Neutrophil (primary cell): ENCODE data around the gene UGGT2.
"Not testable (repeated sequence)": the region's sequence is repeated elsewhere in the genome, so short reads cannot be mapped to it uniquely, and the experiment has no call there.

Source experiments
- H3K27ac ChIP-seq: fragments of 200-600 bp; sonication (generic); 2 replicates; pipeline ENCODE4 v1.5.1; 2016; ENCODE audit warnings: mild to moderate bottlenecking, moderate library complexity
- H3K27me3 ChIP-seq: fragments of 200-600 bp; sonication (generic); 2 replicates; pipeline ENCODE4 v1.6.0; 2016; ENCODE audit warnings: mild to moderate bottlenecking
- H3K36me3 ChIP-seq: fragments of 200-600 bp; sonication (generic); 2 replicates; pipeline ENCODE4 v1.5.1; 2017
- H3K4me1 ChIP-seq, 2 experiments: fragments of 200-600 bp in 1 of 2; sonication (generic) in 1 of 2; 1 replicate in 1 of 2; 2 replicates in 1 of 2; pipeline versions ENCODE4 v1.5.1 to v1.6.1; 2013 to 2016; ENCODE audit warnings: low read depth in 1 of 2, low read length in 1 of 2, mild to moderate bottlenecking in 1 of 2, moderate library complexity in 1 of 2; ENCODE audit not compliant: control insufficient read depth in 1 of 2, insufficient read depth in 1 of 2
- H3K4me3 ChIP-seq, 2 experiments: fragments of 200-600 bp in 1 of 2; sonication (generic) in 1 of 2; 1 replicate in 1 of 2; 2 replicates in 1 of 2; pipeline ENCODE4 v1.5.1; 2013 to 2016; ENCODE audit warnings: low read depth in 1 of 2, low read length in 1 of 2, mild to moderate bottlenecking in 1 of 2, moderate library complexity in 1 of 2
- H3K9me3 ChIP-seq: fragments of 200-600 bp; sonication (generic); 2 replicates; pipeline ENCODE4 v1.5.1; 2016
- TF ChIP-seq, protein P1 (sequence below): fragments of 200-600 bp; sonication (generic); IDR thresholded peaks from 2 replicates; pipeline ENCODE4 v1.5.1; 2016; ENCODE audit warnings: antibody characterized with exemption

UGGT2 gene

DNA sequence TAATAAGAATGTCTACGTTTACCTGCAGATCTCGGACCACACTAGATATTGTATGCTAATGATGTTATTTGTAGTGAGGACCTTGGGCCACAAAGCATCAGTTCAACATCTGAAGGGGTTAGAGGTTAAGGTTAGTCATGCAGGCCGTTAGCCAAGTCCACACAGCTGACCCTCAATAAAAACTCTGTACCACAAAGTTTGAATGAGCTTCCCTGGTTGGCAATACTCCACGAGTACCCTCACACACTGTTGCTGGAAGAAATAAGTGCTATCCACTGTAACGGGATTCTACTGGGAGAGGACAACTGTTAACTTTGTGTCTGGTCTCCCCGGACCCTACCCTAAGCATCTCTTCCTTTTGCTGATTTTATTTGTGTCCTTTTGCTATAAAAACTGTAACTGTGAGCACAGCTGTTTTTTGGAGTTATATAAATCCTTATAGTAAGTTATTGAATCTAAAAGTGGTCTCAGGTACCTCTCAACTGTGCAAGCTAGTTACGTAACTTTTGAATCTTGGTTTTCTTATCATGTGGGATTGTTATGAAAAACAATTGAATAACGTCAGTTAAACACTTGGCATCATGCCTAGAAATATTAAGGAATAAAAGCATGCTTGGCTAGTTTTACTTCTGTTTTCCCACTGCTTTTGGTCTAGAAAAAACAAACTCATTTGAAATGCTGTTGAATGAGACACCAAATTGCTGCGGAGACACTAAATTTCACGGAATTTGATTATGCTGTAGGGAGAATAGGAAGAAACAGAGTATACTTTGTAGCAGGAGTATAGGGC lies 194.7 kb downstream of the UGGT2 start:
- Histone ChIP-seq H3K27me3 (no peaks in the 10 kb centered on the region), H3K36me3 (no peaks in the 10 kb centered on the region), H3K9me3 (no peaks in the 10 kb centered on the region), H3K27ac (no peak overlapping the region), H3K4me1 (no peaks in the 10 kb centered on the region), H3K4me3 (no peak overlapping the region)
- TF ChIP-seq, protein P1, sequence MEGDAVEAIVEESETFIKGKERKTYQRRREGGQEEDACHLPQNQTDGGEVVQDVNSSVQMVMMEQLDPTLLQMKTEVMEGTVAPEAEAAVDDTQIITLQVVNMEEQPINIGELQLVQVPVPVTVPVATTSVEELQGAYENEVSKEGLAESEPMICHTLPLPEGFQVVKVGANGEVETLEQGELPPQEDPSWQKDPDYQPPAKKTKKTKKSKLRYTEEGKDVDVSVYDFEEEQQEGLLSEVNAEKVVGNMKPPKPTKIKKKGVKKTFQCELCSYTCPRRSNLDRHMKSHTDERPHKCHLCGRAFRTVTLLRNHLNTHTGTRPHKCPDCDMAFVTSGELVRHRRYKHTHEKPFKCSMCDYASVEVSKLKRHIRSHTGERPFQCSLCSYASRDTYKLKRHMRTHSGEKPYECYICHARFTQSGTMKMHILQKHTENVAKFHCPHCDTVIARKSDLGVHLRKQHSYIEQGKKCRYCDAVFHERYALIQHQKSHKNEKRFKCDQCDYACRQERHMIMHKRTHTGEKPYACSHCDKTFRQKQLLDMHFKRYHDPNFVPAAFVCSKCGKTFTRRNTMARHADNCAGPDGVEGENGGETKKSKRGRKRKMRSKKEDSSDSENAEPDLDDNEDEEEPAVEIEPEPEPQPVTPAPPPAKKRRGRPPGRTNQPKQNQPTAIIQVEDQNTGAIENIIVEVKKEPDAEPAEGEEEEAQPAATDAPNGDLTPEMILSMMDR: no peak

DNA sequence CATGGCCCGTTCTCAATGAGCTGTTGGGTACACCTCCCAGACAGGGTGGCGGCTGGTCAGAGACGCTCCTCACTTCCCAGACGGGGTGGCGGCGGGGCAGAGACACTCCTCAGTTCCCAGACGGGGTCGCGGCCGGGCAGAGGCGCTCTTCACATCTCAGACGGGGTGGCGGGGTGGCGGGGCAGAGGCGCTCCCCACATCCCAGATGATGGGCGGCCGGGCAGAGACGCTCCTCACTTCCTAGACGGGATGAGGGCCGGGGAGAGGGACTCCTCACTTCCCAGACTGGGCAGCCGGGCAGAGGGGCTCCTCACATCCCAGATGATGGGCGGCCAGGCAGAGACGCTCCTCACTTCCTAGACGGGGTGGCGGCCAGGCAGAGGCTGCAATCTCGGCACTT lies 207.5 kb downstream of the UGGT2 start:
- not testable (repeated sequence) for H3K27ac ChIP-seq, H3K36me3 ChIP-seq, H3K27me3 ChIP-seq, H3K4me3 ChIP-seq, H3K4me1 ChIP-seq, H3K9me3 ChIP-seq

DNA sequence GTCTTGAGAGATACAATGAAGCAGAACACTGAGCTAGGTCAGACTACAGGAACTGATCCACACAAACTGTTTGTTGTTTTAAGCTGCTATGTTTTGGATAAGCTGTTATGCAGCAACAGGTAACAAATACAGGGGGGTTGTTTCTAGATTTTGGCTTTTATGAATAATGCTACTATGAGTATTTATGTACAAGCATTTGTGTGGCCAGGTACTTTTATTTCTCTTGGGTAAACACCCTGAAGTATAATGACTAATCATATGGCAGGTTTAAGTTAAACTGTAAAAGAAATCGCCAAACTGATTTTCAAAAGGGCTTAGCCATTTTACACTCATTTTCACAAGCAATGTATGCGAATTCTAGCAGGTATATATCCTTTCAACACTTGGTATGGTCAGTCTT lies 210.3 kb downstream of the UGGT2 start:
- Histone ChIP-seq H3K9me3 (no peaks in the 10 kb centered on the region), H3K4me3 (no peak overlapping the region), H3K4me1 (no peaks in the 10 kb centered on the region), H3K36me3 (no peaks in the 10 kb centered on the region), H3K27ac (no peak overlapping the region), H3K27me3 (no peaks in the 10 kb centered on the region)
- TF ChIP-seq, protein P1: no peak

DNA sequence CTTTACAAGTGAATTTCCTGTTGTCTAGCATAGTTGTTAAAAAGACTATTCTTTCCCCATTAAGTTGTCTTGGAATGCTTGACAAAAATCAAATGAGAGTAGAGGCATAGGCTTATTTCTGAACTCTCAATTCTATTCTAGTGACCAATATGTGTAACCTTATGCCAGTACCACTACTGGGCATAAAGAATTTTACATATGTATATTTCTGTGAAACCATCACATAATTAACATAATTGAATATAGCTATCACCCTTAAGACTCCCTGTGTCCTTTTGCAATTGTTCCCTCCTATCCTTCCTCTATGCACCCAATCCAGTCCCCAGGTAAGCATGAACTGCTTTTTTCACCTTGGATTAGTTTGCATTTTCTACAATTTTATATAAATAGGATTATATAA lies 211.3 kb downstream of the UGGT2 start:
- Histone ChIP-seq H3K27me3 (no peaks in the 10 kb centered on the region), H3K36me3 (no peaks in the 10 kb centered on the region), H3K4me1 (no peaks in the 10 kb centered on the region), H3K9me3 (no peaks in the 10 kb centered on the region), H3K4me3 (no peak overlapping the region), H3K27ac (no peak overlapping the region)
- TF ChIP-seq, protein P1: no peak

DNA sequence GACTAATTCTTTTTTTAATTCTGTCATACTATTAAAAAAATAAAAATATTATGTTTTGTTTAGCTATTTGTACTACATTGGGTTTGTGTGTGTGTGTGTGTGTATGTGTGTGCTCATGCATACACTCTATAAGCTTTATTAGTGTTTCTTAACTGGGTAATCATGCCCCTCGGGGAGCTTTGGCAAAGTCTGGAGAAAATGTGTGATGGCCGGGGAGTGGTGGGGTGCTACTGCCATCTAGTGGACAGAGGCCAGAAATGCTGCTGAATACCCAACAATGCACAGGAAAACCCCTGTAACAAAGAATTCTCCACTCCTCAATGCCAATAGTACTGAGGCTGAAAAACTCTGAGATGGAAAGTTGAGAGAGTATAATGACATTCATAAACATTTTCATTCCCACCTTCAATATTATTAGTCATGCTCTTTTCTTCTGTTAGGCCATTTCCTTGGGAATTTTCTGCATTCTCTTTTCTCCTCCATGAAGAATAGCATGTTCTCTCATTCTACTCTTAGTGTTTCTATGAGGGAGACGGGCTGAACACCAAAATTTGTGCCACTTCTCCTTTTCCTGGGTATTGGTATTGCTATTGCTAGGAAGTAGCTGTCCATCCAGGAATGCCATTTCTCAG lies 219.0 kb downstream of the UGGT2 start:
- Histone ChIP-seq H3K4me1 (no peaks in the 10 kb centered on the region), H3K27me3 (no peaks in the 10 kb centered on the region), H3K4me3 (no peak overlapping the region), H3K9me3 (no peaks in the 10 kb centered on the region), H3K36me3 (no peaks in the 10 kb centered on the region), H3K27ac (no peak overlapping the region)
- TF ChIP-seq, protein P1: peak; percentile 95

DNA sequence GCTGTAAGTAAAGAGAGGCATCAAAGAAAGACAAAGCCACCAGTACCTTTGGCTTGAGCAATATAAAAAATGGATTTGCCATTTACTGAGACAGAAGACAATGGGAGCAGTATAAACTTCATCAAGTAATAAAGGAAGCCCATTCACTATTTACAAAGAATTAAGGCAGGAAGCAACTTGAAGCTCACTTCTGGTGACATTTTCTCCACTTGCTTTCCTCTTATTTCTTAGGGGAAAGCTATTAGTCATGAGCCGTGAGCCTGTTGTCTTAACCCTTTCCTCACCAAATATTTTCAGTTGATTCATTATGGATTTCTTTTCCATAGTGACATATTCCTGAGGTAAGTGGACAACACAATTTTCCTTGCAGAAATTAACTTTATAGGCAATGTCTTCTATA lies 219.5 kb downstream of the UGGT2 start:
- Histone ChIP-seq H3K36me3 (no peaks in the 10 kb centered on the region), H3K27me3 (no peaks in the 10 kb centered on the region), H3K9me3 (no peaks in the 10 kb centered on the region), H3K4me1 (no peaks in the 10 kb centered on the region), H3K4me3 (no peak overlapping the region), H3K27ac (no peak overlapping the region)
- TF ChIP-seq, protein P1: no peak
